Measurements from ENCODE around the gene HERC4.

GRCh38 chr10:68074775-68075549, at the start of gene HERC4:
- peak; percentile 92 for TF ChIP-seq ZFX (CRISPR knock-in tag; IDR thresholded peaks at IDR 0.05)
- no peak for TF ChIP-seq ZNF77 (CRISPR knock-in tag; IDR thresholded peaks at IDR 0.05)
- peak; percentile 91 for TF ChIP-seq POLR2A (conservative IDR thresholded peaks at IDR 0.05)
- no peak for TF ChIP-seq ZHX1 (conservative IDR thresholded peaks at IDR 0.05; ENCODE audit: low read length)
